B cell (primary cell): ENCODE data around the gene ZNF316. TPM values are rescaled to one million over a fixed set of nuclear protein-coding genes. Genes with fewer than 3 reads are reported as not detected.

ENCODE experiments used
- ATAC-seq: fragments of 200-7000 bp; cut with Tn5 transposase; one replicate; pipeline ENCODE4 v1.10.0; 2021; ENCODE audit warnings: low read depth, mild to moderate bottlenecking, moderate number of reproducible peaks, moderate library complexity
- CTCF ChIA-PET: fragments of 350-600 bp; sonication (Branson Sonifier 250); formaldehyde crosslinking; loops from one replicate; lab custom pipeline; 2021; ENCODE audit warnings: antibody characterized with exemption, inconsistent platforms; lab: Charles Lee
- POLR2A ChIA-PET: fragments of 350-600 bp; sonication (Branson Sonifier 250); formaldehyde crosslinking; loops from one replicate; lab custom pipeline; 2021; ENCODE audit warnings: antibody characterized with exemption; lab: Charles Lee
- DNase-seq: peaks from one replicate; pipeline ENCODE4 v3.0.0; 2013
- H2AFZ ChIP-seq: 2 replicates; pipeline ENCODE4 v1.6.1; 2012; ENCODE audit warnings: mild to moderate bottlenecking, low read depth, low read length; ENCODE audit not compliant: insufficient read depth, poor library complexity, severe bottlenecking
- H3K27ac ChIP-seq, 2 donors: 1 replicate in 1 of 2; 2 replicates in 1 of 2; pipeline ENCODE4 v1.5.1; 2012 to 2013; ENCODE audit warnings: low read length in 2 of 2, mild to moderate bottlenecking in 2 of 2, moderate library complexity in 1 of 2
- H3K27me3 ChIP-seq, 4 experiments: fragments of 200-600 bp in 1 of 4; sonication (generic) in 1 of 4; replicated peaks in 1 of 4; 1 replicate in 2 of 4; 2 replicates in 2 of 4; pipeline versions ENCODE4 v1.6.1 to v1.7.0; 2013 to 2016; ENCODE audit warnings: low read length in 3 of 4, mild to moderate bottlenecking in 2 of 4, mixed read lengths in 1 of 4, moderate library complexity in 1 of 4; ENCODE audit not compliant: insufficient read depth in 4 of 4, control insufficient read depth in 3 of 4; ENCODE audit errors: control extremely low read depth in 1 of 4
- H3K36me3 ChIP-seq, 2 experiments: replicated peaks in 1 of 2; 1 replicate in 1 of 2; 2 replicates in 1 of 2; pipeline versions ENCODE4 v1.6.1 to v1.7.1; 2013; ENCODE audit warnings: low read length in 1 of 2; ENCODE audit not compliant: insufficient read depth in 2 of 2, control insufficient read depth in 1 of 2; ENCODE audit errors: control extremely low read depth in 1 of 2, extremely low read depth in 1 of 2
- H3K4me1 ChIP-seq, 2 donors: fragments of 200-600 bp in 1 of 2; sonication (generic) in 1 of 2; 1 replicate in 1 of 2; 2 replicates in 1 of 2; pipeline versions ENCODE4 v1.5.1 to v1.6.1; 2013 to 2017; ENCODE audit warnings: low read length in 2 of 2; ENCODE audit not compliant: control insufficient read depth in 2 of 2, insufficient read depth in 2 of 2
- H3K4me2 ChIP-seq: replicated peaks from 2 replicates; pipeline ENCODE3; 2012; ENCODE audit warnings: mild to moderate bottlenecking, low read depth, low read length; ENCODE audit not compliant: poor library complexity, severe bottlenecking
- H3K4me3 ChIP-seq, 5 experiments: fragments of 200-600 bp in 1 of 5; sonication (generic) in 1 of 5; 1 replicate in 3 of 5; 2 replicates in 2 of 5; pipeline versions ENCODE4 v1.5.1 to v1.7.0; 2011 to 2016; ENCODE audit warnings: low read length in 4 of 5, mild to moderate bottlenecking in 4 of 5, low read depth in 2 of 5, control low read depth in 1 of 5, moderate library complexity in 1 of 5; ENCODE audit not compliant: insufficient read depth in 1 of 5; ENCODE audit errors: control extremely low read depth in 1 of 5, extremely low read depth in 1 of 5
- H3K79me2 ChIP-seq: fragments of 200-600 bp; sonication (generic); one replicate; pipeline ENCODE4 v1.6.0; 2016; ENCODE audit warnings: low read length; ENCODE audit not compliant: control insufficient read depth, insufficient read depth
- H3K9ac ChIP-seq: fragments of 200-600 bp; sonication (generic); 2 replicates; pipeline ENCODE4 v1.6.1; 2017; ENCODE audit warnings: mild to moderate bottlenecking, low read length, moderate library complexity
- H3K9me3 ChIP-seq, 3 donors: one replicate each; pipeline versions ENCODE4 v1.6.1 to v1.7.1; 2013; ENCODE audit warnings: low read length in 2 of 3; ENCODE audit not compliant: control insufficient read depth in 2 of 3, insufficient read depth in 1 of 3; ENCODE audit errors: control extremely low read depth in 1 of 3
- H4K20me1 ChIP-seq: 2 replicates; pipeline ENCODE4 v1.6.0; 2012; ENCODE audit warnings: mild to moderate bottlenecking, low read length; ENCODE audit not compliant: insufficient read depth, control insufficient read depth, poor library complexity, severe bottlenecking
- H3K27ac Mint-ChIP-seq: one replicate; pipeline ENCODE4 v1.8.0; 2021; ENCODE audit warnings: mixed read lengths
- H3K27me3 Mint-ChIP-seq: one replicate; pipeline ENCODE4 v1.8.0; 2021; ENCODE audit warnings: mixed read lengths
- H3K4me1 Mint-ChIP-seq: one replicate; pipeline ENCODE4 v1.8.0; 2021; ENCODE audit warnings: mixed read lengths
- H3K4me3 Mint-ChIP-seq: one replicate; pipeline ENCODE4 v1.8.0; 2021; ENCODE audit warnings: mixed read lengths
- H3K9me3 Mint-ChIP-seq: one replicate; pipeline ENCODE4 v1.8.0; 2022; ENCODE audit warnings: mixed read lengths; ENCODE audit not compliant: insufficient read depth
- EZH2 ChIP-seq: IDR thresholded peaks from 2 replicates; pipeline ENCODE4 v1.6.1; 2012; ENCODE audit warnings: borderline replicate concordance, low read depth, mild to moderate bottlenecking, moderate library complexity, low read length; ENCODE audit not compliant: insufficient read depth, poor library complexity, severe bottlenecking
- WGBS: methylation state at CpG from one replicate; pipeline ENCODE4 v1.1.5; 2013; ENCODE audit warnings: missing lambda C conversion rate; ENCODE audit not compliant: insufficient coverage; 5-methylcytosine and 5-hydroxymethylcytosine counted together
- intact Hi-C: fragments of 100-400 bp; cut with micrococcal nuclease; formaldehyde crosslinking; loops from one replicate; pipeline ENCODE4 v1.10.0; 2022
- polyA plus RNA-seq: library from polyadenylated mRNA; depleted of rRNA; stranded (reverse); fragments of >200 nt; gene quantifications from 2 replicates; pipeline ENCODE4 v1.2.3, GENCODE V29; 2012
- total RNA-seq, 2 donors: library from RNA; stranded (reverse); fragments of 120-200 nt in 1 of 2; gene quantifications; 1 replicate in 1 of 2; 2 replicates in 1 of 2; pipeline versions ENCODE4 v1.2.3 to v1.2.4, GENCODE V29; 2013 to 2022
- TF ChIP-seq, protein P1 (sequence below): fragments of 200-600 bp; IDR thresholded peaks from one replicate; pipeline ENCODE4 v1.8.0; 2022; ENCODE audit warnings: antibody characterized with exemption, mild to moderate bottlenecking

ZNF316 gene
- total and polyA plus RNA-seq, 2 donors (not counting 1 experiment from before 2014, with no cell fraction given), result 43.6 to 72.6 TPM

DNA sequence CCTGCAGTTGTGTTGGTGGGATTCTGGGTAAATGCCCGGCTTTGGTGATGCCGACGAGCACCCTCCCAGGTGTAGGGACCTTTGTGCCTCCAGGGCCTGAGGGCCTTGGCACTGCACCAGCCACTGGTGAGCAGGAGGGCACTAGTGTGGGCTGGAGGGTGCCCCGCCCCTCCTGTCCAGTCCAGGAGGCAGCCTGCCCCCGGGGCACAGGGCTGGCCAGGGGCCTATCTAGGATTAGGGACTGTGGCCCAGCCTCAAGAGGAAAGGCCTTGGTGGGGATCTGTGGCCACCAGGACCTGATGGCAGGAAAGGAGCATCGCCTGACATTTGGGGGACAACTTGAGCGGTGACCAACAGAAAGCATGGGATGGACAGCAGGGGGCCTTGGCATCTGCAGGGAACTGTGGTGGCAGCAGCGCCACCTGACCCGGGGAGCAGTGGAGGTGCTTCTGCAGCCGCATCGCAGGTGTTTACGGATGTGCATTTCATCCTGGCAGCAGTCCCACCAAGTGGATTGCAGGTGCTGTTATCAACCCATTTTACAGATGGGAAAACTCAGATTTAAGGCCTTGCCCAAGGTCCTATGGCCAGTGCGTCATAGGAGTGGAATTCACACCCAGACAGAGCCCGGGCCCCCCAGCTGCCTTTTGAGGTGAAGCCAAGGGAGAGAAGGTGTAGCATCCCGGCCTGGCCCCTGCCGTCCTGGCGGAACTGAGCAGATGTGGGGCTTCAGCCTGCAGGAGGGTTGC lies 11.1 kb downstream of the ZNF316 start:
- no peak overlapping the region for H3K4me2 ChIP-seq
- H3K9ac ChIP-seq, result no peak overlapping the region
- ChIA-PET POLR2A (no interaction called here), CTCF (no interaction called here)
- intact Hi-C loops, result no loop called here
- Mint-ChIP-seq H3K4me3 (no peak overlapping the region), H3K27ac (no peak overlapping the region), H3K27me3 (no peaks in the 10 kb centered on the region), H3K9me3 (no peaks in the 10 kb centered on the region), H3K4me1 (no peaks in the 10 kb centered on the region)
- H4K20me1 ChIP-seq, result peaks cover 56% of the 10 kb centered on the region
- peaks cover 0 to 24% (median 0%) of the 10 kb centered on the region in 3 donors for H3K9me3 ChIP-seq
- H3K36me3 ChIP-seq, result peaks cover 1 to 68% of the 10 kb centered on the region in 2 experiments
- no peak overlapping the region for H2AFZ ChIP-seq
- WGBS, result 90% methylated on average over 15 of the region's 17 CpGs
- peaks cover 14% of the 10 kb centered on the region for H3K79me2 ChIP-seq
- ATAC-seq, result no peak
- H3K27ac ChIP-seq, result no peak overlapping the region
- no peak for TF ChIP-seq EZH2
- TF ChIP-seq, protein P1, sequence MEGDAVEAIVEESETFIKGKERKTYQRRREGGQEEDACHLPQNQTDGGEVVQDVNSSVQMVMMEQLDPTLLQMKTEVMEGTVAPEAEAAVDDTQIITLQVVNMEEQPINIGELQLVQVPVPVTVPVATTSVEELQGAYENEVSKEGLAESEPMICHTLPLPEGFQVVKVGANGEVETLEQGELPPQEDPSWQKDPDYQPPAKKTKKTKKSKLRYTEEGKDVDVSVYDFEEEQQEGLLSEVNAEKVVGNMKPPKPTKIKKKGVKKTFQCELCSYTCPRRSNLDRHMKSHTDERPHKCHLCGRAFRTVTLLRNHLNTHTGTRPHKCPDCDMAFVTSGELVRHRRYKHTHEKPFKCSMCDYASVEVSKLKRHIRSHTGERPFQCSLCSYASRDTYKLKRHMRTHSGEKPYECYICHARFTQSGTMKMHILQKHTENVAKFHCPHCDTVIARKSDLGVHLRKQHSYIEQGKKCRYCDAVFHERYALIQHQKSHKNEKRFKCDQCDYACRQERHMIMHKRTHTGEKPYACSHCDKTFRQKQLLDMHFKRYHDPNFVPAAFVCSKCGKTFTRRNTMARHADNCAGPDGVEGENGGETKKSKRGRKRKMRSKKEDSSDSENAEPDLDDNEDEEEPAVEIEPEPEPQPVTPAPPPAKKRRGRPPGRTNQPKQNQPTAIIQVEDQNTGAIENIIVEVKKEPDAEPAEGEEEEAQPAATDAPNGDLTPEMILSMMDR, result no peak
- no peaks in the 10 kb centered on the region for H3K27me3 ChIP-seq
- no peak for DNase-seq
- no peaks in the 10 kb centered on the region for H3K4me1 ChIP-seq
- no peak overlapping the region for H3K4me3 ChIP-seq

DNA sequence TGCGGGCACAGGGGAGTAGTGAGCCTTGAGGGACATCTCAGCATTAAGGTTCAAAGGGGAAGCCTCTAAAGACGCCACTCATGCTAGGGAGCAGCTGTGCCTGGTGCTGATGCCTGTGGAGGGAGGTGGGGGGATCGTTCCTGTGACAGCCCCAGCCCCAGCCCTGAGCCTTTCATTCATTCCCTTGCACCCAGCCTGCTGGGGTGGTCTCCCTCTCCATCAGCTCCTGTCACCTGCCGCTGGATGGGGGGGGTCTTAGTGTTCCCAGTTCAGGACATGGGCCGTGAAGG lies 11.6 kb downstream of the ZNF316 start:
- no peak overlapping the region for H3K4me3 Mint-ChIP-seq
- no peaks in the 10 kb centered on the region for H3K9me3 Mint-ChIP-seq
- DNase-seq, result no peak
- CTCF ChIA-PET, result no interaction called here
- H3K27ac Mint-ChIP-seq, result no peak overlapping the region
- Histone ChIP-seq H3K4me3 (no peak overlapping the region), H3K9me3 (peaks cover 0 to 24% (median 0%) of the 10 kb centered on the region in 3 donors), H3K27me3 (no peaks in the 10 kb centered on the region), H3K27ac (no peak overlapping the region), H3K79me2 (peaks cover 11% of the 10 kb centered on the region), H3K4me1 (no peaks in the 10 kb centered on the region), H3K4me2 (no peak overlapping the region), H2AFZ (no peak overlapping the region), H3K36me3 (peaks cover 0 to 63% of the 10 kb centered on the region in 2 experiments), H3K9ac (no peak overlapping the region), H4K20me1 (peaks cover 51% of the 10 kb centered on the region)
- 100% methylated on average over 2 of the region's 5 CpGs for WGBS
- TF ChIP-seq, protein P1, result no peak
- no peak for TF ChIP-seq EZH2
- no peaks in the 10 kb centered on the region for H3K4me1 Mint-ChIP-seq
- intact Hi-C loops, result no loop called here
- POLR2A ChIA-PET, result no interaction called here
- H3K27me3 Mint-ChIP-seq, result no peaks in the 10 kb centered on the region
- ATAC-seq, result no peak
